ENCODE data around the gene BDH1.

The BDH1 gene

GRCh38 chr3:197559651-197560050, 3.9 kb upstream of the BDH1 start:
- DNase-seq = no peak
- Histone ChIP-seq H3K9me3 (no peaks in the 10 kb centered on the region), H3K27me3 (peaks cover 0 to 31% of the 10 kb centered on the region in 2 donors), H3K36me3 (no peaks in the 10 kb centered on the region), H3K4me3 (no peak overlapping the region), H3K4me1 (peaks cover 3 to 10% (median 9%) of the 10 kb centered on the region in 4 donors), H3K27ac (no peak overlapping the region)
- TF ChIP-seq CTCF (IDR thresholded peaks at IDR 0.05) = no peak
- intact Hi-C loops (cut with DNase I; ENCODE audit: low total_unique reads) = no loop called here

DNA sequence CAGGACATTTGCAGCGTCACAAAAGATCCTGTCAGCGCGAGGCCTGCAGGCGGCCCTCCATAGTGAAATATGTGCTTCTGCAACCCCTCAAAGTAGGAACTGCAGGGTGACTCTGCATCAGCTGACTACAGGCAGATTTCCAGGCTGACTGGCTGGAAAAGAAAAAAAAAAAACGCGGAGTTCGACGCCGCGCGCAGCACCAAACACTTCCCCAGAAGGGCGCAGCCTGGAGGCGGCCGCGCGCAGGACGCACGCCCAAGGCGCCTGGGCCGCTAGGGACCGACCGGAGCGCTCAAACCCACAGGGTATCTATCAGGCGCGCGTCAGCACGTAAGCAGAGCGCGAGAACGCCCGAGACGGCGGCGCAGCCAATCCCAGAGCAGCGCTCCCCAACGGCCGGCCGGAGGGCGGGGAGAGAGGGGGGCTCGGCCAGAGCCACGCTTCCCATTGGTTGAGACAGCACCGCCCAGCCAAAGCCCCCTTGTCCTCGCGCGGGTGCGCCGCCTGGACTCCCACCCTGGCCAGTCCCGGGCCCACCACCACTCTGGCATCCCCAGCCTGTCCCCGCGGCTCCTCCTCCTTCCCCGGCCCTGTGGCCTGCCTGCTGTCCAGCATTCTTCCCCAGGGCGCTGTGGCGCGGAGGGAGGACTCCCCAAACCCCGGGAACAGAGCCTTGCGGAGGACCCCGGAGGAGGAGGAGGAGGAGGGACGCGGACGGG, 1.0 kb downstream of the BDH1 start:
- peak overlapping the region; percentile 90 to 99 for H3K27ac ChIP-seq
- peaks cover 3 to 17% (median 12%) of the 10 kb centered on the region in 4 donors for H3K4me1 ChIP-seq
- no peaks in the 10 kb centered on the region for H3K9me3 ChIP-seq
- H3K36me3 ChIP-seq = no peaks in the 10 kb centered on the region
- peak overlapping the region; percentile 80 to 89 for H3K4me3 ChIP-seq
- peak; percentile 34 to 62 for TF ChIP-seq CTCF (IDR thresholded peaks at IDR 0.05)
- intact Hi-C loops (cut with DNase I; ENCODE audit: low total_unique reads) = no loop called here
- DNase-seq = peak; percentile 92 to 98
- peaks cover 0 to 28% of the 10 kb centered on the region in 2 donors for H3K27me3 ChIP-seq

DNA sequence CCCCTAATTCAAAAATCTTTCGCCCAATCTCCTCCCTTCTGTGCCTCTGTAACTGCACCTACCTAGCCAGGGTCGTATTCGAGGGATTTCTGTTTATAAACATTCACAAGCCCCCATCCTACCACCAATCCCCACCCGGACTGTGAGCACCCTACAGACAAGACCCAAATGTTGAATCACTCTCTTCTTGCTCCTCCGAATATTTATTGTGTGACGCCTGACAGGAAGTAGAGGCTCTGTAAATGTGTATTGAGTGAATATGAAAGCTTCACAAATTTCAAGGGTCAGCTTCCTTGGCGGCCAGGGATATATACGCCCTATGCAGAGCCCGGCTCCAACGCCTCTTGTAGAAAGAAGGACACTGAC, 1.6 kb downstream of the BDH1 start:
- intact Hi-C loops (cut with DNase I; ENCODE audit: low total_unique reads) = no loop called here
- Histone ChIP-seq H3K4me3 (peak overlapping the region; percentile 80 to 89), H3K27ac (peak overlapping the region; percentile 90 to 99), H3K9me3 (no peaks in the 10 kb centered on the region), H3K4me1 (peaks cover 3 to 17% (median 12%) of the 10 kb centered on the region in 4 donors), H3K27me3 (peaks cover 0 to 28% of the 10 kb centered on the region in 2 donors), H3K36me3 (no peaks in the 10 kb centered on the region)
- no peak for TF ChIP-seq CTCF (IDR thresholded peaks at IDR 0.05)
- no peak for DNase-seq

DNA sequence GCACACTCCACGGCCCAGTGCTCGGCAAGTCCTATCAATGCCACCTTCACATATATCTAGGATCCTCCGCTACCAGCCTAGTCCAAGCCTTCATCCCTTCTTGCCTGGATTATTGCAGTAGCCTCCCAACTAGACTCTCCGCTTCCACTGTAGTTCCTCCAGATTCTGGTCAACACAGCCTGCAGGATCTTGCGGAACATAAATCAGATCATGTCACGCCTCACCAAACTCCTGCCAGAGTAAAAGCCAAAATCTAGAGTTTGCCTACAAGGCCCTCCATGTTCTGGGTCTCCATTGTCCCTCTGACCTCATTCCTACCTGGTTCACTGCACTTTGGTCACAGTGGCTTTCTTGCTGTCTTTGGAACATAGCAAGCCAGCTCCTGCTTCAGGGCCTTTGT, 3.6 kb downstream of the BDH1 start:
- peaks cover 0 to 15% of the 10 kb centered on the region in 2 donors for H3K27me3 ChIP-seq
- no peak overlapping the region for H3K27ac ChIP-seq
- H3K36me3 ChIP-seq = no peaks in the 10 kb centered on the region
- no peak overlapping the region for H3K4me3 ChIP-seq
- H3K4me1 ChIP-seq = peaks cover 3 to 24% (median 12%) of the 10 kb centered on the region in 4 donors
- intact Hi-C loops (cut with DNase I; ENCODE audit: low total_unique reads) = no loop called here
- DNase-seq = no peak
- no peak for TF ChIP-seq CTCF (IDR thresholded peaks at IDR 0.05)
- H3K9me3 ChIP-seq = no peaks in the 10 kb centered on the region

DNA sequence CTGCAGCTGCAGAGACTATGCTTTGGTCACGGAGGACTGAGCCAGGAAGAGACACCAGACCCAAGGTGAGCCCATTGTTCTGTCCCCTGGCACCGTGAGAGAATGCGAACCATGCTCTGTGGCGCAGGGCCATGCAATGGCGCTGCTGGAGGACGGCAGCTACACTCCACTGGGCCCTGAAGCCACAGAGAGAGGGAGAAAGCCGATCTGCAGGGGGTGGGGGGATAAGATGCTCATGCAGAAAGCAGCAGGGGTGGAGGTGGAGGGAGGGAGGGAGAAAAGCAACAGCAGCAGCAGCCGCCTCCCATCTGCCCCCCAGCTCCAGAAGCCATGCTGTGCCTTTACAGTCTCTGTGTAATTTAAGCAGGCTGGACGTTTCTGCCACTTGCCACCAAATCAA, 5.3 kb downstream of the BDH1 start:
- DNase-seq = no peak
- Histone ChIP-seq H3K4me3 (no peak overlapping the region), H3K27me3 (no peaks in the 10 kb centered on the region), H3K36me3 (peaks cover 0 to 7% (median 0%) of the 10 kb centered on the region in 3 donors), H3K9me3 (no peaks in the 10 kb centered on the region), H3K27ac (no peak overlapping the region), H3K4me1 (peaks cover 0 to 15% (median 4%) of the 10 kb centered on the region in 4 donors)
- no peak for TF ChIP-seq CTCF (IDR thresholded peaks at IDR 0.05)
- intact Hi-C loops (cut with DNase I; ENCODE audit: low total_unique reads) = no loop called here
